SU-DHL-6 (cell line): ENCODE measurements around the gene HSPE1.

Experiments
- H2AFZ ChIP-seq: fragments of 200-600 bp; sonication (generic); 2 replicates; pipeline ENCODE4 v1.6.1; 2014; ENCODE audit warnings: low read depth, mild to moderate bottlenecking, moderate library complexity, mixed read lengths, antibody characterized with exemption, low read length; ENCODE audit not compliant: severe bottlenecking
- H3F3A ChIP-seq: fragments of 200-600 bp; shearing (Covaris generic); 2 replicates; pipeline ENCODE4 v1.6.0; 2016; ENCODE audit warnings: antibody characterized with exemption, mild to moderate bottlenecking; ENCODE audit not compliant: insufficient read depth
- H3K27ac ChIP-seq: fragments of 200-600 bp; sonication (generic); 2 replicates; pipeline ENCODE4 v1.5.1; 2016; ENCODE audit warnings: low read depth, mild to moderate bottlenecking, low read length, moderate library complexity, mixed read lengths
- H3K27me3 ChIP-seq: fragments of 200-600 bp; sonication (generic), shearing (Covaris generic); 2 replicates; pipeline ENCODE4 v1.6.0; 2014; ENCODE audit warnings: mild to moderate bottlenecking, low read length
- H3K36me3 ChIP-seq: fragments of 200-600 bp; sonication (generic); 2 replicates; pipeline ENCODE4 v1.6.1; 2014; ENCODE audit warnings: mild to moderate bottlenecking, low read length, mixed read lengths
- H3K4me2 ChIP-seq: fragments of 300-600, 200-600 bp; shearing (Covaris generic), sonication (generic); 2 replicates; pipeline ENCODE4 v1.6.0; 2014; ENCODE audit warnings: low read length, low read depth, mild to moderate bottlenecking; ENCODE audit not compliant: poor library complexity, severe bottlenecking
- H3K4me3 ChIP-seq: fragments of 200-600 bp; sonication (generic); 2 replicates; pipeline ENCODE4 v1.5.1; 2014; ENCODE audit warnings: antibody characterized with exemption, low read length, mild to moderate bottlenecking, mixed read lengths; ENCODE audit not compliant: insufficient read depth, poor library complexity, severe bottlenecking
- H3K79me2 ChIP-seq: fragments of 200-600 bp; sonication (generic); 2 replicates; pipeline ENCODE4 v1.6.1; 2014; ENCODE audit warnings: mild to moderate bottlenecking, low read length, moderate library complexity; ENCODE audit not compliant: insufficient read depth
- H3K9ac ChIP-seq: fragments of 200-600 bp; sonication (generic); 2 replicates; pipeline ENCODE4 v1.7.0; 2014; ENCODE audit warnings: mild to moderate bottlenecking, low read length
- H3K9me2 ChIP-seq: fragments of 200-600 bp; sonication (generic); replicated peaks from 2 replicates; pipeline ENCODE4 v1.6.1; 2014; ENCODE audit warnings: low read length; ENCODE audit not compliant: insufficient read depth
- H3K9me3 ChIP-seq: fragments of 200-600 bp; sonication (generic); 2 replicates; pipeline ENCODE4 v1.6.1; 2014; ENCODE audit warnings: low read length, mixed read lengths; ENCODE audit not compliant: insufficient read depth
- H4K20me1 ChIP-seq: fragments of 200-600 bp; sonication (generic); 2 replicates; pipeline ENCODE4 v1.6.1; 2014; ENCODE audit warnings: low read depth, mild to moderate bottlenecking, antibody characterized with exemption, low read length, moderate library complexity, mixed read lengths
- CTCF ChIP-seq: fragments of 200-600 bp; sonication (generic); IDR thresholded peaks from one replicate; pipeline ENCODE4 v1.5.1; 2017; ENCODE audit warnings: antibody characterized with exemption, mild to moderate bottlenecking, low read length, moderate library complexity; ENCODE audit not compliant: insufficient read depth, poor library complexity, severe bottlenecking
- EZH2phosphoT487 ChIP-seq: fragments of 200-600 bp; sonication (generic), shearing (Covaris generic); conservative IDR thresholded peaks from 2 replicates; pipeline ENCODE4 v1.6.1; 2018; ENCODE audit warnings: mild to moderate bottlenecking, antibody characterized with exemption, low read length, moderate library complexity, mixed read lengths

The HSPE1 gene

GRCh38 chr2:197495433-197496134 is 4.6 kb upstream of the HSPE1 start:
- Histone ChIP-seq H4K20me1 (peaks cover 48% of the 10 kb centered on the region), H3K9me3 (no peaks in the 10 kb centered on the region), H3F3A (peaks cover 49% of the 10 kb centered on the region), H3K9ac (no peak overlapping the region), H3K27ac (no peak overlapping the region), H3K9me2 (no peaks in the 10 kb centered on the region), H3K27me3 (no peaks in the 10 kb centered on the region), H2AFZ (no peak overlapping the region), H3K36me3 (peaks cover 74% of the 10 kb centered on the region), H3K4me3 (no peak overlapping the region), H3K79me2 (peaks cover 79% of the 10 kb centered on the region), H3K4me2 (peak overlapping the region; percentile 83)
- no peak for TF ChIP-seq EZH2phosphoT487
- TF ChIP-seq CTCF = no peak

- H3K27ac ChIP-seq = no peak overlapping the region
- no peak overlapping the region for H3K9ac ChIP-seq
- peaks cover 43% of the 10 kb centered on the region for H4K20me1 ChIP-seq
- no peaks in the 10 kb centered on the region for H3K27me3 ChIP-seq
- no peak overlapping the region for H2AFZ ChIP-seq
- H3K79me2 ChIP-seq = peaks cover 87% of the 10 kb centered on the region
- no peaks in the 10 kb centered on the region for H3K9me2 ChIP-seq
- H3K9me3 ChIP-seq = no peaks in the 10 kb centered on the region
- no peak for TF ChIP-seq EZH2phosphoT487
- TF ChIP-seq CTCF = no peak
- H3K4me2 ChIP-seq = peak overlapping the region; percentile 83
- H3K36me3 ChIP-seq = peaks cover 65% of the 10 kb centered on the region
- H3K4me3 ChIP-seq = peak overlapping the region; percentile 4
- H3F3A ChIP-seq = peaks cover 45% of the 10 kb centered on the region
These were observed 3.5 kb upstream of the HSPE1 start for GRCh38 chr2:197496695-197497094.

- peaks cover 61% of the 10 kb centered on the region for H3K36me3 ChIP-seq
These were observed 2.9 kb upstream of the HSPE1 start for GRCh38 chr2:197497326-197497725.

More at GRCh38 chr2:197497326-197497725, 2.9 kb upstream of the HSPE1 start:
- peaks cover 87% of the 10 kb centered on the region for H3K79me2 ChIP-seq
- peak overlapping the region; percentile 91 for H3K4me3 ChIP-seq
- H3F3A ChIP-seq = peaks cover 49% of the 10 kb centered on the region
- H4K20me1 ChIP-seq = peaks cover 42% of the 10 kb centered on the region
- no peaks in the 10 kb centered on the region for H3K9me2 ChIP-seq
- peak overlapping the region; percentile 99 for H3K9ac ChIP-seq
- peak overlapping the region; percentile 83 for H3K4me2 ChIP-seq
- no peaks in the 10 kb centered on the region for H3K9me3 ChIP-seq
- H3K27ac ChIP-seq = peak overlapping the region; percentile 92; the same call in 1 of the 2 replicates
- no peak overlapping the region for H2AFZ ChIP-seq
- TF ChIP-seq CTCF (no peak), EZH2phosphoT487 (no peak)
- no peaks in the 10 kb centered on the region for H3K27me3 ChIP-seq
